Articular chondrocyte of knee joint (primary cell): ENCODE measurements around the gene RPS2. TPM values are rescaled to one million over a fixed set of nuclear protein-coding genes. Genes with fewer than 3 reads are reported as not detected.

Experiments
- small RNA-seq: library from RNA; depleted of rRNA; stranded (forward); fragments of <200 nt; gene quantifications from one replicate; pipeline ENCODE3, GENCODE V24; 2012
- total RNA-seq: library from RNA; depleted of rRNA; stranded (reverse); fragments of >200 nt; gene quantifications from 2 replicates; pipeline ENCODE4 v1.2.3, GENCODE V29; 2012

RPS2 gene
- total RNA-seq = 1,674 and 2,243 TPM in 2 replicates

DNA sequence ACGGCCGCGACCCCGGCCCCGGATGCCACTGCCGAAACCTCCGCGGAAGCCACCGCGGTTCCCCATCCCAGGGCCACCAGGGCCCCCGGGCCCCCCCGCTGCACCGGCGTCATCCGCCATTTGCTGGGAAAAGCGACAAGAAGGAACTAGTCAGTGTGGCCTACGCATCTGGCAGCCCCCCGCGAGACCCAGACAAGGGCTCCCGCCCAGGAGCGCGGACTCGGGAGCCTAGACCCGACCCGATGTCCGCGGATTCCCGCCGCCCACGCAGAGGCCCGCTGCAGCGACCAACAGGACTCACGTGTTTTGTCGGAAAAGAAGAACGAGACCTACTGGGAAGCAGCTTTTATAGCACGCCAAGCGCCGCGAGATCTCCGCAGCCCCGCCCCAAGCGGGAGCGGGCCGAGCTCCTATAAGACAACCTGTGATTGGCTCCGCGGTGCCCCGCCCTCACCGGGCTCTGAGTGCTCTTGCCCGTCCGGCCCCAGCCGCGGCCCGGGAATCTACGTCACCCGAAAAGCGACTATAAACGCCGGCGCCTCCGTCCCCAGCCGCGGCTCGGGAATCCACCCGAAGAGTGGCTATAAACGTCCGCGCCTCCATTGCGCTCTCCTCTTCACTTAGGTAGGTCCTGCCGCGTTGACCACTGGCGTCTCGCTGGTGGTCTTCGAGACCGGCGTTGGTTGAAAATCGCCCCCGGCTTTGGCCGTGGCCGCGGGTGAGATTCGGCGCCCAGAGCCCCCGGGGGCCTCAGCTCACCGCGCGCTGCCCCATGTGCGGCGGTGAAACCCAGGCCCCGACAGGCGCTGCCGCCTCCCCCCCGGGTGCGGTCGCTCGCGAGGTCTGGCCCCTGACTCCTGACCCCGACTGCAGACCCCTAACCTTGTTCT lies at the start of gene RPS2:
Gene RPS2, minus strand, starts transcription at position 321 of the 890 bp plus-strand sequence. Its CDS starts 201 bp downstream, at position 120.

DNA sequence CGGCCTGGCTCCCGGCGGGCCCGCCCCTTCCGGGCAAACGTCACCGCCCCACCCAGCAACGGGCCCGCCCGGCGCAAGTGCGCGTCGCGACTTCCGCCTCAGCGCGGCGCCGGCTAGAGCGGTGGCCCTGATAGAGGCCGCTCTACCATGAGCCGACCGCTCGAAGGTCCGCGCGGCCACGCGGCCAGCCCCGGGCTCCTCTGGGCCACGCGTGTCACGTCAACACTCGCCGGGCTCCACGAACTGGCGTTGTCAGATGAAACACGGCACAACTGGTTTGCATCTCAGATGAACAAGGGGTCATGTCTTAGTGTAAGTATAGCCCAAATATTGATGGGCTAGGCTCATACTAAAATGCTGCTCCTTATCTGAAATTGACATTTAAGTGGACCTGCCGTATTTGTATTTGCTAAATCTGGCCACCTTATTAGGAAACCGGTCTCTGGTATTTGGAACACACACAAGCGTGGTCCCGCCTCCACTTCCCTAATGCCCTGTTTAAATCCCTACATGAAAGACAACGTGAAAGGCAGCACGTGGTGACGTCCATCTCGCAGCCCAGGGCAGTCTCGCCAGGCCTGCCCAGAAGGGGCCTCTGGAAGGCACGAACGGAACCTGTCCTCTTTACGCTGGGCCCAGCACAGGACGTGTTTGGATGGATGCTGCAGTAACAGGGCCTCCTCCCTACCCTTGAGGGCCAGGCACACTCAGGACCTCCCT lies 45.3 kb upstream of the RPS2 start, which contains the start of gene ZNF598:
Gene ZNF598, minus strand, starts transcription at position 31 of the 720 bp plus-strand sequence.

DNA sequence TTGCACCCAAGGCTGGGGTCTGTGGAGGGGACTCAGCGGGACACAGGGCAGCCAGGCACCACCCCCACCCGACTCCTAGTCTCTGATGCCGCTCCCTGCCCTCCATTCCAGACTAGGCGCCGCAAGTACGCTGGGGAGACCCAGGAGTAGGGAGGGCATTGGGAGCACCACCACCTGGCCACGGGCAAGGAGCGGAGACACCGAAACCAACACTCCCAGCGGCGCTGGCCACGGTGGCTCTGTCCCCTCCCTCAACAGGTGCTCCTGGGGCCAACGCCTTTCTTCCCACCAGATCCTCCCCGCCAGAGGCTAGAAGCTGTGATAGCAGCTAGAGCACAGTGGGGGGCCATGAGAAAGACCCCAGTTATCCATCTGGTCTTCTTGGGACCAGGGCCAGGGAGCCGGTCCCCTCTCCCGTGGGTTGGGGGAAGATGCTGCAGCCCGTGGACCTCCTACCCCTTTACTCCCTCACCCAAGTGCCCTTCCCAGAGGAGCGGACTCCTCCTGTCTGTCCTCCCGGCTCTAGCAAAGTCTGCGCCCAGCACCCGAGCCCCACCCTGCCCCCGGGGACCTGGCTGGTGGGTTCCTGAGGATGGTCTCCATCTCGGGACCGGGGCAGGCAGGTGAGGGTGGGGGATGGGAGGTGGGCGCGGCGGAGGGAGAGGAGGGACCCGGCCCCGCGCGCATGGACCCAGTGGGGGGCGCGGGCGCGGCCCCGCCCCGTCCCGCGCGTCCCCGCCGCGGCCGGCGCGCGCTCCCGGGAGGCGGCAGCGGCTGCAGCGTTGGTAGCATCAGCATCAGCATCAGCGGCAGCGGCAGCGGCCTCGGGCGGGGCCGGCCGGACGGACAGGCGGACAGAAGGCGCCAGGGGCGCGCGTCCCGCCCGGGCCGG lies 24.8 kb upstream of the RPS2 start, which contains the start of gene SYNGR3:
Gene SYNGR3, plus strand, starts transcription at position 762 of the 892 bp plus-strand sequence. CDS start 133 bp downstream, outside the sequence.

DNA sequence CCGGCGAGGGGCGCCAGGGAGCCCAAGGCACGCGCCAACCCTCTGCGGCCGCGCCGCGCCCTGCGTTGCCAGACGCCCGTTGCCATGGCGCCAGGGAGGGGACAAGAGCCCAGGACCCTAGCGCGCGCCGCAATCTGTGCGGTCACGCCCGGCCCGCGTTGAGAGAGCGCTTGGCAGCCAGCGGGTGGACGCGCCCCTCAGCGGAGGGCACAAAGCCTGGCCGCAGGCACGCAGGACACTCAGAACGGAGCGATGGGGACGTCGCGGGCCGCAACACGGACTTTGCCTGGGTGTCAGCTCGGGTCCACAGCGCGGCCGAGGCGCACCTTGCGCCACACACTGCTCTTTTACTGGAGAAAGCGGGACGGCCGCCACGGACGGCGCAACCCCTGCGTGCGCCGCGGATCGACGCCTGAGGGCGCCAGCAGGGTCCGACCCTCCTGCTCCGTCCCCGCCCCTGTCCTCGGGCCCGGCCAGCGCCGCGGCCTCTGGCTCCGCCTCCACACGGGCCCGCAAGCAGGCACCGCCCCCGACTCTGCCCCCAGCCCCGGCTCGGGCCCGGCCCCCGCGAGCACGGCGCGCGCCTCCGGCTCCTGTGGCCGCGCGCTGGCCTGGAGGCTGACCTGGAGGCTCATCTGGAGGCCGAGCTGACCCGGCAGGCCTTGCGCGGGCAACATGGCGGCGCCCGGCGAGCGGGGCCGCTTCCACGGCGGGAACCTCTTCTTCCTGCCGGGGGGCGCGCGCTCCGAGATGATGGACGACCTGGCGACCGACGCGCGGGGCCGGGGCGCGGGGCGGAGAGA lies 19.1 kb upstream of the RPS2 start, which contains the start of gene GFER:
Gene GFER, plus strand, starts transcription at position 650 of the 803 bp plus-strand sequence. Its CDS starts 26 bp downstream, at position 676.

DNA sequence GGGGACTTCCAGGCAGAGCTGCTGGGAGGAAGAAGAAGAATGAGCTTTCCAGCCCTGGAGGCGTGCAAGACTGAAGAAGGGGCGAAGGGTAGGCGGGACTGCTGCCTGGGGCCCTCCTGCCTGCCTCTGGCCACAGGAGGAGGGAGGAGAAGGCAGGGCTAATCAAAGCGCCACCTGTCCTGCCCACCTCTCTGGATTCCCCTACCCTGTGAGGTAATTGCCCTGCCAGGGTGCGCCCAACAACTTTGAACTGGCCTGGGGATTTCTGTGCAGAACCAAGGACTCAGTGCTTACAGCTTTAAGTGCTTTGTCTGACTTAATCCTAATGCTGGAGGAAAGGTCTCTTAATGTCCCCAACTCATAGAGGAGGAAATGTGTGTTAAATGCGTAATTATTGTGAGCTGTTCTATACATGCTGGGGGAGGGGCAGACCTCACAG lies 16.8 kb upstream of the RPS2 start, which contains the start of gene NOXO1:
Gene NOXO1, minus strand, starts transcription at position 72 of the 439 bp plus-strand sequence. CDS start 290 bp downstream, outside the sequence.

DNA sequence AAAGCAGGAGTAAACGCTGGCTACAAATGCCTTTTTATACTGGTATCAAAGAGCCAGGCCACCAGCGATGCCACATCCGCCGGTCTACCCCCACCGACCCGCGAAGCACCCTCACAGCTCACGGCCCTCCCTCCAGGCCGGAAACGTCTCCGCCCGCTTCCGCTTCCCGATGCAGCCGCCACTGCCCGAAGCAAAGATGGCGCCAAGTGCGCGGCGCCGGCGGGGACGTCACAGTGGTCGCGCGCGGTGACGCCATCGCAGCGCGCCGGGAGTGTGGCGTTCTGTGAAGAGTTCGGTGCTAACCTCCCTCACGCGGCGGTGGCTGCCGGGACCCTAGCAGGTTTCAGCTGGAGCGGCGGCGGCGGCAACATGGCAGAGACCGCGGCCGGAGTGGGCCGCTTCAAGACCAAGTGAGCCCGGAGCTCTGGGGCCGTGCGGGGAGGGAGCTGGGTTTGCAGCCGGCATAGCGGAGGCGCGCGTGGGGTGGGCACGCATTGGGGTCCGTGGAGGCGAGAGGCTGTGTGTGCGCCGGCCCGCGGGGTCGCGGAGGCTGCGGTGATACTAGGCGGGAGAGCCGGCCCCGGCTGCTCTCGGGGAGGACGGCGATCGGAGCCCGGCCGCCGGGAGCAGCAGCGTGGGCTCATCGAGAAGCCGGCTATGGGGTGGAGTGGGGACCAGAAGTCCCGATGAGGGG lies 7.3 kb upstream of the RPS2 start, which contains the start of gene TBL3:
Gene TBL3, plus strand, starts transcription at position 258 of the 694 bp plus-strand sequence. Its CDS starts 112 bp downstream, at position 370.

DNA sequence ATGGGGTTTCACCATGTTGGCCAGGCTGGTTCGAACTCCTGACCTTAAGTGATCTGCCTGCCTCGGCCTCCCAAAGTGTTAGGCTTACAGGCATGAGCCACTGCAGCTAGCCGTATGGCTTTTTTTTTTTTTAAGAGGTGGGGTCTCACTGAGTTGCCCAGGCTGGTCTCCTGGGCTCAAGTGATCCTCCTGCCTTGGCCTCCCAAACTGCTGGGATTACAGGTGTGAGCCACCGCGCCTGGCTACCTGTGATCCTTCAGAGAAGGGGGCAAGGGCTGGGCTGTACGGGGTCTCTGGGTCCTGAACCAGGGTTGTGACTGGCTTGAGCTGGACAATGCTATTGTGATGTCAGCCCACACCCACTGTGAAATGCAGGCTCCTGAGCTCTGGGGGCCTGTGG lies 1.8 kb upstream of the RPS2 start, which contains the start of gene RNF151:
Gene RNF151, plus strand, starts transcription at position 397 of the 400 bp plus-strand sequence. CDS start 26 bp downstream, outside the sequence.

DNA sequence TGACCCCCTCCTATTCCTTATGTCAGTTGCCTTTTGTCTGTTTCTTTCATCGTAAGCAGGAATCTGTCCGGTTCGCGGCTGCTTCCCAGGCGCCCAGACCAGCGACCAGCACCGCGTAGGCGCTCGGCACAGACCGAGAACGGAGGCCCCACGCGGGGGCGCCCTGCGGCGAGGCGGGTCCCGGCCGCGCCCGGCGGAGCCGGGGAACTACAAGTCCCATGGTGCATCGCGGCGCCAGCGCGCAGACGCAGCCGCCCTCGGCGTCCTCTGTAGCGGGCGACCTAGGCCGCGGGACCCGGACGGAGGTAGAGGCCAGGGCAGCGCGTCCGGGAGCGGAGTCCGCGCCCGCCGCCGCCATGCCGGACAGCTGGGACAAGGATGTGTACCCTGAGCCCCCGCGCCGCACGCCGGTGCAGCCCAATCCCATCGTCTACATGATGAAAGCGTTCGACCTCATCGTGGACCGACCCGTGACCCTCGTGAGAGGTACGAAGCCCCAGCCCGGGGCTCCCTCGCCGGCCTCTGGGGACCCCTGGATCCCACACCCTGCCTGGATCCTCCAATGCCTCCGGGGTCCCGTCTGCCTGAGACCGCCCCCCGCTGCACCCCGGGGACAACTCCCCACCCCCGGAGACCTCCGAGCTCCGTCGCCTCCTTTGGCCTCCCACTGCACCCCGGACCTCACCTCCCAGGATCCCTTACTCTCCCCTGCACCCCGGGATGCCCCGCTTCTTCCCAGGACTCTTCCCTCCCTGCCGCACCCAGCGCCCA lies 5.2 kb downstream of the RPS2 start, which contains the start of gene NDUFB10:
Gene NDUFB10, plus strand, starts transcription at position 270 of the 771 bp plus-strand sequence. Its CDS starts 87 bp downstream, at position 357.

DNA sequence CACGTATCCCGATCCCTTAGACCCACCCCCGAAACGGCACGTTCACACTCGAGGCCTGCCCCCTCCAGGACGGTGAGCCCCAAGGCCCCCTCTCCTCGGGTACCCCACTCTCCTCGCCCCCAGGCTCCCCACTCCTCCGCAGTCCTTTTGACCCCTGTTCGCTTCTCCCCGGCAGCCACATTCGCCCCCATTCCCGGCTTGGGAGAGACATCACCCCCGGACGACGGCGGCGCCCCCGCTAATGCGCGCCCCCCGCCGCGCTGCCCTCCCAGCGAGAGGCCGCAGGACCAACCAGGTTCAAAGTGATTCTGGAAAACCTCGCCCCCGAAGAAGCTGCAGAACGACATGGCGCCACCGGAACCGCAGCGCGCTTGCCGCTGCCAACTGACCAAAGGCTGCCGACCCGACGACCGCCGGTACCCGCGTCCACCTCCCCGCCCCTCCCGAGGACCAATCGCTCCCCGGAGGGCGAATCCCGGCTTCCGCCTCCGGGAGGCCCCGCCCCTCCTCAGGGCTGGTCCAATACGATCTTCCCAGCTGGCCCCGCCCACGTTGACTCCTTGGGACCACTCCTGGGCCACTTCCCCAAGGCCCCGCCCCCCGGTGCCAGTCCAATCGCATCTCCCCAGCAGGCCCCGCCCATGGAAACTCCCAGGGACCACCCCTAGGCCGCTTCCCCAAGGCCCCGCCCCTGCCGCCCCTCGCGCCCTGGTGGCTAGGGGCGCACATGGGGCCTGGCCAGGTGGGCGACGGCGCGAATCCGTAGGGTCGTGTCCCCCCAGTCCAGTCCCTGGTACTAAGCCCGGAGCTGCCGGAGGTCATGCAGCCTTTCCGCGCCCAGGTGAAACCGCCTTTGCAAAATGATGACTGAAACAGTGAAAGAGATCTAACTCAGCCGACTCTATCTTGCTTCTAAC lies 21.6 kb downstream of the RPS2 start, which contains the start of gene MSRB1:
Gene MSRB1, minus strand, starts transcription at position 390 of the 917 bp plus-strand sequence. Its CDS starts 43 bp downstream, at position 347.

DNA sequence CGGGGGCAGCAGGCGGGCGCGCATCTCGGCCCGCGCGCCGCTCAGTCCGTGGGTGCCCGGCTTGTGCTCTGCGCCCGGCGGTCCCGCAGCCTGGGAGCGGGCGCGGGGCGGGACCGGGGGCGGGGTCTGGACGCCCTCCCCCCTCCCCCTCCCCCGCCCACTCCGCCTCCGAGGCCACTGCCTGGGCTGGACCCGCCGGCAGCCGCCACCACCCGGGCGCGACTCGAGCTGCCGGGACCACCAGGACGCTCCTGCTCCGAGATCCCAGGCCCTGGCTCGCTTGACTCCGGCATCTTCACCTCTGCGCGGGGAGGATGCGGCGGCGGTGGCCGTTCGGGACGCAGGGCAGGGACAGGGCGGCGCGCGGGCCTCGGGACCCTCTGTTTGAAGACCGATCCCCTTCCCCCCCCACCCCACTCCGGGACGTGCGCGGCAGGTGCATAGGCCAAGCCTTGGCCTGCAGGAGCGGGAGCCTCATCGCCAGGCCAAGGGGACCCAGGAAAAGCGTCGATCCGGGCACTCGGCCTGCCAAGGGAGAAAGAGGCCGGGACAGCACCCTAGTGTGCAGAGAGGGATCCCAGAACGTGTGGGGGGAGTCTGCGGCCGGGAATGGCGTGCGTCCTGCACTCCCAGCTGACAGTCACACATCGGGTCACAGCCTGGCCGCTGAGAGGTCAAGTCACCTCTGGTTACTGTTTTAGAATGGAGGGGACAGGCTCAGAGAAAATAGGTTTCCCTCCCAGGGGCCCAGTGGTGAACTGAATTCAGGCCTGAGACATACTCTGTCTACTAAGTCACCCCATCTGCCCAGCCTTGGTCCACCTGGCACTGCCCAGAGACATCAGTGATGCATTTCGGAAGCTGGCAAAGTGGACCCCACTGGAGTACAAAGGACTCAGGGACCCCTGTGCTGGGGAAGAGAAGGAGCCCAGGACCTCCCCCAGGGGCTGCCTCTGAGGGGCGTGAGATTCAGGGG lies 46.0 kb downstream of the RPS2 start, which contains the start of gene HS3ST6:
Gene HS3ST6, minus strand, starts transcription at position 65 of the 976 bp plus-strand sequence. CDS start 92 bp downstream, outside the sequence.

Small RNAs within 50 kb of the gene (small RNA-seq; reads per million reads assigned to genes)
- gene AC005363.2 (not detected), gene RN7SL219P (not detected), gene SNORA10 (not detected), gene SNORA64 (not detected)

Other genes starting within 250 kb of the RPS2 start
- gene NME3, start 193.3 kb downstream of the RPS2 start, total RNA-seq = 21.7 and 29.3 TPM in 2 replicates
- 8.6 and 9.0 TPM in 2 replicates for gene EME2, start 192.0 kb downstream of the RPS2 start, total RNA-seq
- gene MRPS34, start 191.7 kb downstream of the RPS2 start, total RNA-seq = 36.3 and 42.9 TPM in 2 replicates
- gene SPSB3, start 182.3 kb downstream of the RPS2 start, total RNA-seq = 17.4 and 18.9 TPM in 2 replicates
- gene NUBP2, start 181.9 kb downstream of the RPS2 start, total RNA-seq = 43.9 and 44.4 TPM in 2 replicates
- gene IGFALS, start 171.1 kb downstream of the RPS2 start, total RNA-seq = 0.11 TPM in 1 of 2 replicates, not detected in the other
- 14.3 and 23.7 TPM in 2 replicates for gene HAGH, start 138.0 kb downstream of the RPS2 start, total RNA-seq
- gene FAHD1, start 137.6 kb downstream of the RPS2 start, total RNA-seq = 28.1 and 49.4 TPM in 2 replicates
- 0.32 and 0.39 TPM in 2 replicates for gene MEIOB, start 92.7 kb downstream of the RPS2 start, total RNA-seq
- not detected in 2 replicates for gene HS3ST6, start 46.4 kb downstream of the RPS2 start, total RNA-seq
- gene MSRB1, start 21.6 kb downstream of the RPS2 start, total RNA-seq = 13.5 and 17.8 TPM in 2 replicates
- gene RPL3L, start 10.1 kb downstream of the RPS2 start, total RNA-seq = not detected in 2 replicates
- 97.7 and 108 TPM in 2 replicates for gene NDUFB10, start 5.3 kb downstream of the RPS2 start, total RNA-seq
- not detected in 2 replicates for gene RNF151, start 2.0 kb upstream of the RPS2 start, total RNA-seq
- gene TBL3, start 7.2 kb upstream of the RPS2 start, total RNA-seq = 17.5 and 19.1 TPM in 2 replicates
- not detected in 2 replicates for gene NOXO1, start 16.6 kb upstream of the RPS2 start, total RNA-seq
- 9.2 and 12.5 TPM in 2 replicates for gene GFER, start 19.4 kb upstream of the RPS2 start, total RNA-seq
- 0.26 and 0.76 TPM in 2 replicates for gene SYNGR3, start 25.1 kb upstream of the RPS2 start, total RNA-seq
- gene ZNF598, start 45.0 kb upstream of the RPS2 start, total RNA-seq = 13.7 and 15.0 TPM in 2 replicates
- gene NPW, start 55.0 kb upstream of the RPS2 start, total RNA-seq = 0.39 and 0.65 TPM in 2 replicates
- gene NHERF2, start 62.1 kb upstream of the RPS2 start, total RNA-seq = 24.3 and 40.4 TPM in 2 replicates
- gene NTHL1, start 83.0 kb upstream of the RPS2 start, total RNA-seq = 15.5 and 16.2 TPM in 2 replicates
- 49.2 and 59.6 TPM in 2 replicates for gene TSC2, start 83.2 kb upstream of the RPS2 start, total RNA-seq
- gene PKD1, start 171.1 kb upstream of the RPS2 start, total RNA-seq = 95.7 and 99.2 TPM in 2 replicates
- gene RAB26, start 183.8 kb upstream of the RPS2 start, total RNA-seq = 0.65 and 0.86 TPM in 2 replicates
- 39.1 and 48.7 TPM in 2 replicates for gene TRAF7, start 191.0 kb upstream of the RPS2 start, total RNA-seq
- gene CASKIN1, start 231.8 kb upstream of the RPS2 start, total RNA-seq = under 0.01 TPM in 2 replicates
- 28.4 and 34.1 TPM in 2 replicates for gene MLST8, start 240.6 kb upstream of the RPS2 start, total RNA-seq
- 0.22 and 0.91 TPM in 2 replicates for gene BRICD5, start 246.0 kb upstream of the RPS2 start, total RNA-seq